Vagina (tissue), 2 donors: Measurements from ENCODE around the gene SIRT7. TPM values are rescaled to one million over a fixed set of nuclear protein-coding genes. Genes with fewer than 3 reads are reported as not detected.

ENCODE experiments used
- DNase-seq, 2 donors: peaks; one replicate each; pipeline ENCODE4 v3.0.0-alpha.2; 2017; ENCODE audit errors: extremely low spot score in 2 of 2
- H3K27ac ChIP-seq: fragments of 200-600 bp; sonication (generic); one replicate; pipeline ENCODE4 v1.5.1; 2019
- H3K27me3 ChIP-seq: fragments of 200-600 bp; sonication (generic); one replicate; pipeline ENCODE4 v1.5.1; 2019
- H3K36me3 ChIP-seq, 2 donors: fragments of 200-600 bp; sonication (generic); one replicate each; pipeline ENCODE4 v1.5.1; 2017 to 2019
- H3K4me1 ChIP-seq: fragments of 200-600 bp; sonication (generic); one replicate; pipeline ENCODE4 v1.5.1; 2019
- H3K4me3 ChIP-seq, 2 donors: fragments of 200-600 bp; sonication (generic); 1 replicate in 1 of 2; 2 replicates in 1 of 2; pipeline ENCODE4 v1.5.1; 2016 to 2019
- H3K9me3 ChIP-seq: fragments of 200-600 bp; sonication (generic); one replicate; pipeline ENCODE4 v1.5.1; 2019
- POLR2A ChIP-seq, 2 donors: fragments of 450-650 bp; IDR thresholded peaks; one replicate each; pipeline ENCODE4 v1.6.1; 2017; ENCODE audit warnings: antibody characterized with exemption in 2 of 2, mild to moderate bottlenecking in 2 of 2, moderate library complexity in 2 of 2
- POLR2AphosphoS5 ChIP-seq, 2 donors: sonication (generic); formaldehyde crosslinking; IDR thresholded peaks; one replicate each; pipeline ENCODE4 v1.9.0; 2017; ENCODE audit warnings: antibody characterized with exemption in 2 of 2, mild to moderate bottlenecking in 2 of 2, low read depth in 1 of 2; ENCODE audit not compliant: insufficient read depth in 1 of 2
- intact Hi-C: fragments of 100-400 bp; cut with DNase I; formaldehyde crosslinking; loops from one replicate; pipeline ENCODE4 v1.15.1; 2023
- total RNA-seq: library from RNA; depleted of rRNA; stranded (reverse); fragments of >200 nt; gene quantifications from one replicate; pipeline ENCODE4 v1.2.3, GENCODE V29; 2016
- TF ChIP-seq, protein P1 (sequence below), 3 experiments: fragments of 450-650 bp in 2 of 3; fragments of 200-600 bp in 1 of 3; sonication (generic) in 1 of 3; IDR thresholded peaks; one replicate each; pipeline ENCODE4 v1.5.1; 2017 to 2019; ENCODE audit warnings: antibody characterized with exemption in 3 of 3, mild to moderate bottlenecking in 2 of 3, moderate library complexity in 2 of 3

The SIRT7 gene
- total RNA-seq, 1 donor from 2014 or later, result 47.9 TPM

DNA sequence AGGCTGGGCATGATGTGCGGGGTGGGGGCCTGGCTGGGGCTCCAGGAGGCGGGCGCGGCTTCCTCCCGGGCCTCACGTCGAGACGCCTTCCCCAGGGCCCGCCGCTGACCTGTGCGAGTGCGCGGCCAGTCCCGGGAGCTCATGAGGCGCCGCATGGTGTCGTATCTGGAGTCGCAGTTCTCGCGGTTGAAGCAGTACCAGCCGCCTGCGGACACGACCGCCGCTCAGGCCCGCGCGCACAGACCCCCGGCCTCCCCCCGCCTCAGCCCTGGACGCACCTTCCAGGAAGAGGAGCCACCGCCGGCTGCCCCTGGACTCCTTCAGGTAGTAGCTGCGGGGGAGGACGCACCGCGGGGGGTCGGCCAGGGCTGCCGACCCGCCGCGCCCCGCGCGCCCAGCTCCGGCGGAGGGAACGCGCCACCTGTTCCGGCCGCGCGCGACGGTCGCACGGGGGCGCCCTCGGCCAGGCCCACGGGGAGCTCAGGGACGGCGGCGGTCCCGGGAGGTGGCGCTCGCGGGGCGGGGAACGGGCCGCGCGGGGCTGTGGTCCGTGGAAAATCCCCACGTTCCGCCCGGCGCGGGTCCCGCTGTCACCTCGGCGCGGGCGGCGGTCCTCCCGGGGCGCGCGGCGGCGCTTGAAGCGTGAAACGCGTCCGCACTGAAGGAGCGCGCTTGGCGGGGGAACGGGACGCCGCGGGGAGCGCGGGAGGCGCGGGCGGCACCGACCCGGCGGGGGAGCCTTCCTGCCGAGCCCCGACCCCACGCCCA, 41.6 kb upstream of the SIRT7 start:
- H3K4me1 ChIP-seq, result peaks cover 8% of the 10 kb centered on the region
- peaks cover 14% of the 10 kb centered on the region for H3K27me3 ChIP-seq
- TF ChIP-seq, protein P1, sequence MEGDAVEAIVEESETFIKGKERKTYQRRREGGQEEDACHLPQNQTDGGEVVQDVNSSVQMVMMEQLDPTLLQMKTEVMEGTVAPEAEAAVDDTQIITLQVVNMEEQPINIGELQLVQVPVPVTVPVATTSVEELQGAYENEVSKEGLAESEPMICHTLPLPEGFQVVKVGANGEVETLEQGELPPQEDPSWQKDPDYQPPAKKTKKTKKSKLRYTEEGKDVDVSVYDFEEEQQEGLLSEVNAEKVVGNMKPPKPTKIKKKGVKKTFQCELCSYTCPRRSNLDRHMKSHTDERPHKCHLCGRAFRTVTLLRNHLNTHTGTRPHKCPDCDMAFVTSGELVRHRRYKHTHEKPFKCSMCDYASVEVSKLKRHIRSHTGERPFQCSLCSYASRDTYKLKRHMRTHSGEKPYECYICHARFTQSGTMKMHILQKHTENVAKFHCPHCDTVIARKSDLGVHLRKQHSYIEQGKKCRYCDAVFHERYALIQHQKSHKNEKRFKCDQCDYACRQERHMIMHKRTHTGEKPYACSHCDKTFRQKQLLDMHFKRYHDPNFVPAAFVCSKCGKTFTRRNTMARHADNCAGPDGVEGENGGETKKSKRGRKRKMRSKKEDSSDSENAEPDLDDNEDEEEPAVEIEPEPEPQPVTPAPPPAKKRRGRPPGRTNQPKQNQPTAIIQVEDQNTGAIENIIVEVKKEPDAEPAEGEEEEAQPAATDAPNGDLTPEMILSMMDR (IDR thresholded peaks at IDR 0.05), result peak; percentile 37 to 68 (median 58)
- TF ChIP-seq POLR2A (IDR thresholded peaks at IDR 0.05) (no peak), POLR2AphosphoS5 (IDR thresholded peaks at IDR 0.05; ENCODE audit: insufficient read depth in 1 of 2, low read depth in 1 of 2) (no peak)
- H3K4me3 ChIP-seq, result peak overlapping the region; percentile 34 to 40
- no peaks in the 10 kb centered on the region for H3K9me3 ChIP-seq
- H3K36me3 ChIP-seq, result no peaks in the 10 kb centered on the region
- no peak for DNase-seq
- intact Hi-C loops, result loop anchor here (5.0 to 10.0 kb wide), 2 partner anchors 53 to 195 kb away; no protein-coding TSS in a partner anchor
- no peak overlapping the region for H3K27ac ChIP-seq

DNA sequence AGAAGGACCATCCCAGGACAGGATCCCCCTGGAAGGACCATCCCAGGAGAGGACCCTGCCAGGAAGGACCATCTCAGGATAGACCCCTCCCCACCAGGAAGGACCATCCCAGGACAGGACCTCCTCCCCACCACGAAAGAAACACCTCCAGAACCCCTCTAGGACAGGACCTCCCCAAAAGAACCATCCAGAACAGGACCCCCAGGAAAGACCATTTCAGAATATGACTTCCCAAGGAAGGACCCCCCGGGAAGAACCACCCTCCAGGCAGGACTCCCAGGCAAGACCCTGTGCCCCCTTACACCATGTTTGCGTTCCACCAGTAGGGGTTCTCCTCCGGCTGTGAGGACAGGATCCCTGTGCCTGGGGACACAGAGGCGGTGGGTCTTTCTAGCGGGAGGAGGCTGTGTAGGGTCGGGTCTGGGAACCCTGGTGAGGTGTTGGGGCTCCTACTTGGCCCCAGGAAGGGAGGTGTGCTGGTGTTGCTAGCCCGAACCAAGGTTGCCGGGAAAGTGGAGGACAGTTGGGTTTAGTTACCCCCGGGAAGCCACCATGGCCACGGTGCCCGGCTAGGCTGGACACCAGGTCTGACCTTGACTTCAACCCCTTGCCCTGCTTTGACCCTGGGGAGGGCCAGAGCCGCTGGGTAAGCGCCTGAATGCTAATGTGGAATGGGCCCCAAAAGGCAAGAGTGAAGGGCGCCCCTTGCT, 40.8 kb upstream of the SIRT7 start:
- intact Hi-C loops, result loop anchor here (10.0 kb wide), 1 partner anchor 196 kb away; no protein-coding TSS in a partner anchor
- Histone ChIP-seq H3K36me3 (no peaks in the 10 kb centered on the region), H3K9me3 (no peaks in the 10 kb centered on the region), H3K4me3 (peak overlapping the region in 1 of 2 donors; percentile 40), H3K4me1 (peaks cover 8% of the 10 kb centered on the region), H3K27ac (no peak overlapping the region), H3K27me3 (peaks cover 14% of the 10 kb centered on the region)
- DNase-seq, result no peak
- TF ChIP-seq, protein P1 (IDR thresholded peaks at IDR 0.05), result no peak
- TF ChIP-seq POLR2A (IDR thresholded peaks at IDR 0.05) (no peak), POLR2AphosphoS5 (IDR thresholded peaks at IDR 0.05; ENCODE audit: insufficient read depth in 1 of 2, low read depth in 1 of 2) (no peak)

GRCh38 chr17:81957691-81958432, 39.9 kb upstream of the SIRT7 start:
- H3K9me3 ChIP-seq, result no peaks in the 10 kb centered on the region
- no peak for DNase-seq
- TF ChIP-seq POLR2A (IDR thresholded peaks at IDR 0.05) (no peak), POLR2AphosphoS5 (IDR thresholded peaks at IDR 0.05; ENCODE audit: insufficient read depth in 1 of 2, low read depth in 1 of 2) (no peak)
- TF ChIP-seq, protein P1 (IDR thresholded peaks at IDR 0.05), result no peak
- peaks cover 8% of the 10 kb centered on the region for H3K4me1 ChIP-seq
- H3K27ac ChIP-seq, result no peak overlapping the region
- H3K36me3 ChIP-seq, result no peaks in the 10 kb centered on the region
- intact Hi-C loops, result loop anchor here (2.0 to 10.0 kb wide), 2 partner anchors 65 to 197 kb away; partner anchors contain the start of genes CENPX and LRRC45
- H3K4me3 ChIP-seq, result no peak overlapping the region
- H3K27me3 ChIP-seq, result peaks cover 14% of the 10 kb centered on the region

DNA sequence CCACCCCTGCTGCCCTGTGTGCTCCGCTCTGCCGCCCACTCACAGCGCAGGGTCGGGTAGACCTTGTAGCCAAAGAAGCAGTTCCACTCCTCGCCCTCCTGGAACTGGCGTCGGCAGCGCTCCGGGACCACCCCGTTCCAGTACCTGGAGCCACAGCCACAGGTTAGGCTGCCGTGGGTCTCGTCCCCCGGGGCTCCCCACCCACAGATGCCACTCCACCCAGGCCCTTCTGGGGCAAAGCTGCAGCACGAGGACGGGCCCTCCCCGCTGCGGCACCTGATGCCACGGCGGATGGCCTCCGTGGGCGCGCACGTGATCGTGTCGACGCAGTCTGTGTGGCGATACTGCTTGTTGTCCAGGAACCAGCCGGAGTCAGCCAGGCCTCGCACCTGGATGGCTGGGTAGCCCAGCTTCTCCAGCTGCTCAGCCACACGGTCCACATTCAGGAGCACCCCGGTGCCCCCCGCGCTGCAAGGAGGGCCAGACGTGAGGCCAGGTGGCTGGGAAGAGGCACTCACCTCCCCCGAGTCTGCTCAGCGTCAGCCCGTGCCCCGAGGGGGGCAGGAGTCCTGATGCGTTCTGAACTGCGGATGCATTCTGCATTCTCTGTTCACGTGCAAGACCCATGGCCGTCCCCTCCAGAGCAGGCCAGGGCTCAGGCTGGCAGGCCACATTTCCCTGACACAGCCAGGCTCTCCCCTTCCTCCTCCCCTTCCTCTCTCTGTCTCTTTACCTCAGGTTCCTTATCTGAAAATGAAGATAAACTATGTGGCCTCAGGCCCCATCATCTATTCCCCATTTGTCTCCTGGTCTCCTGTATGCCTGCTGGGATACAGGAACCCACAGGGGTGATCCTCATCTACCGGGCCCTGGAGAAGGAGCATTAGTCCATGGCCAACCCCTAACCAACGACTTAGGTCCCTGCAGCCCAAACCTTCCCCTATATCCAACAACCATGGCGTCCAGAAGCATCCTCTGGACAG, 38.9 kb upstream of the SIRT7 start:
- H3K27me3 ChIP-seq, result peaks cover 13% of the 10 kb centered on the region
- no peaks in the 10 kb centered on the region for H3K9me3 ChIP-seq
- DNase-seq, result no peak
- no peak overlapping the region for H3K4me3 ChIP-seq
- no peak for TF ChIP-seq POLR2A (IDR thresholded peaks at IDR 0.05)
- no peak for TF ChIP-seq POLR2AphosphoS5 (IDR thresholded peaks at IDR 0.05; ENCODE audit: insufficient read depth in 1 of 2, low read depth in 1 of 2)
- TF ChIP-seq, protein P1 (IDR thresholded peaks at IDR 0.05), result no peak
- H3K36me3 ChIP-seq, result no peaks in the 10 kb centered on the region
- intact Hi-C loops, result loop anchor here (2.0 to 10.0 kb wide), 2 partner anchors 66 to 198 kb away; partner anchors contain the start of genes CENPX and LRRC45
- H3K27ac ChIP-seq, result no peak overlapping the region
- peaks cover 8% of the 10 kb centered on the region for H3K4me1 ChIP-seq
